SKM-1 treated with dmso at 0.1 percent for 144 hours (cell line): ENCODE measurements around the gene CYB561.
"Not testable (repeated sequence)": the region's sequence is repeated elsewhere in the genome, so short reads cannot be mapped to it uniquely, and the experiment has no call there.

ENCODE experiments used
- DNase-seq: peaks from one replicate; lab custom pipeline; 2025; ENCODE audit not compliant: unreplicated experiment; lab: John Stamatoyannopoulos, UW

The CYB561 gene

GRCh38 chr17:63479495-63480184 lies 33.5 kb upstream of the CYB561 start:
- DNase-seq: no peak

GRCh38 chr17:63478814-63479494 lies 32.8 kb upstream of the CYB561 start:
- peak; percentile 85 for DNase-seq

- no peak for DNase-seq
Observed at GRCh38 chr17:63477480-63478440, 31.7 kb upstream of the CYB561 start.

GRCh38 chr17:63476854-63477479 lies 30.9 kb upstream of the CYB561 start, which contains the start of gene ACE:
Gene ACE (plus strand): TSS chr17:63477061. CDS start chr17:63477095, 34 bp downstream.
- no peak for DNase-seq

- DNase-seq: no peak
Observed at GRCh38 chr17:63476459-63476853, 30.4 kb upstream of the CYB561 start.

GRCh38 chr17:63475491-63476412 lies 29.6 kb upstream of the CYB561 start:
- no peak for DNase-seq

GRCh38 chr17:63474586-63475460 lies 28.7 kb upstream of the CYB561 start:
- DNase-seq: no peak

DNA sequence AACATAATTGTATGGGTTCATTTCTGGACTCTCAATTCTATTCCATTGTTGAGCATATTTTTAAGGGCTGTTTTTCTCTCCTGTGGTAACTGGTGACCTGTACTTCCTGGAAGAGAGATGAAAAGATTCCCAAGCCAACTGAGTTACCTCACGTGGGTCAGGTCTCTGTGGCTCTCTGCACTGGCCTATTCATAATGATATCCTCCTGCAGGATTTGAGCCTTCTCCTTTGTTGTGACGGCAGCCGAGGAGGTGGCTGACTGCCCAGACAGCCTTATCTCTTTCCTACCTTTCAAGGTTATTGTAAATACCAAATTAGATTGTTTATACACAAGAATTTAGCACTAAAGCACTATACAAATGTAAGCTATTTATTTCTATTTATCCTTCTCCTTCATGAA lies 28.1 kb upstream of the CYB561 start:
- DNase-seq: no peak

- not testable (repeated sequence) for DNase-seq
Observed at GRCh38 chr17:63468099-63468498, 22.0 kb upstream of the CYB561 start.

DNA sequence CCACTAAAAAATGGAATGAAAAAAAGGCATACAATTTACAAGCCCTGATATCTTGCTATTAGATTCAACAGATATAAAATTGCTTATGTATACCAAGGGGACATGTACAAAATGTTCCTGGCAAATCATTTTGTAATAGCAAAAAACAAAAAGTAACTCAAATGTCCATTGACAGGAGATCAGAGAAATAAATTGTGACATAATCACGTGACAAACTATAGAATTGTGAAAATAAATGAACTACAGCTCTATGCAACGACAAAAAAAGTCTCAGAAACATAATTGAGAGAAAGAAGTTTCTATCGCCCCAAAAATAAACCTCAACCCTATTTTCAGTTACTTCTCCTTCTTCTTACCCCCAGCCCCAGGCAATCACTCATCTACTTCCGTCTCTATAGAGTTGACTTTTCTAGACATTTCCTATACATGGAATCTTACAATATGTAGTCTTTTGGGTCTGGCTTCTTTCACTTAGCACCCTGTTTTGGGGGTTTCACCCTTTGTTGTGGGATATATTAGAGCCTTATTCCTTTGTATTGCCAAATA lies 18.7 kb upstream of the CYB561 start:
- peak; percentile 24 for DNase-seq

DNA sequence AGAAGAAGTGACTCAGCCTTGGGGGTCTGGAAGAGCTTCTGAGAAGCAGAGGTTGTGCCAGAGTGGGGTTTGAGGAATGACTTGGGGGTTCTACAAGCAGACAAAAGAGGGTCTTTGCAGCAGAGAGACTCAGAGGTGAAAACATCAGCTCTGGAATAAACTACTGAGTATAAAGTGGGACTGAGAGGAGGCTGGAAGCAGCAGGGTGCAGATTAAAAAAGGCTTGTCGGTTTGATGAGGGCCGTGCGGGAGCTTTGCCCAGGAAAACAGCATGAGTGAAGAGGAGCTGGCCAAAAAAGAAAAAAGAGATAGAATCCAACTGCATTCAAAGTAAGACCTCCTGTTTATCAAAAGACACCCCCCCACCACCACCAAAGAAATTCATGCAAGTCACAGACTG lies 17.7 kb upstream of the CYB561 start:
- no peak for DNase-seq

DNA sequence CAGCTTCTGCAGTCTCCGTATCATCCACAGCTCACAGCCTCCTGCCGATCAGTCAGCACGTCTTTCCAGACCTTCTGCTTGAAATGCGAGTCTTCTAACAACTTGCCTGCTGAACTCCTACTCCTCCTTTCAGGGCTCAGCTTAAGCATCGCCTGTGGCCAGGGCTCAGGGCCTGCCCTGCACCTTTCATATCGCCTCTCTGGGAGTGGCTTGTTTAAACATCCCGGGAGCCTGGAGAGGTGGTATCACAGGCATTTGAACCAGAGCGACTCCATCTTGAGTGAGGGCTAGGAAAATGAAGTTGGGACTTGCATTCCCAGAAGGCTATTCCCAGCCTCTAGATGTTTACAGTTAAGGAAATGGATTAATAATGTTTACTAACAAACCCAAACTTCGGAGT lies 13.9 kb upstream of the CYB561 start:
- no peak for DNase-seq

DNA sequence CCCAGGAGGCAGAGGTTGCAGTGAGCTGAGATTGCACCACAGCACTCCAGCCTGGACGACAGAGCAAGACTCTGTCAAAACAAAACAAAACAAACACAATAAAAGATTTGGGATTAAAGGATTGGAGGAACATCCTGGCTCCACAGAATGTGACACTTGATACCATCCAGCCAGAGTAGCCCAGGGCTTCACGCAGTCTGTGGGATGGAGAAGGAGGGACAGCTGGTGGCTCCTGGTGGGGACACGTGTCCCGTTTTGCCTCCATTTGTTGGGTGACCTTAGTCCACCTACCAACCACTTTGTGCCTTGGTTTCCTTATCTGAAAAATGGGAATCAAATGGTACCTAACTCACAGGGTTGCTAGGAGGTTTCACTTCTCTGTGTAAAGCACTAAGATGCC lies 12.4 kb upstream of the CYB561 start:
- DNase-seq: no peak

DNA sequence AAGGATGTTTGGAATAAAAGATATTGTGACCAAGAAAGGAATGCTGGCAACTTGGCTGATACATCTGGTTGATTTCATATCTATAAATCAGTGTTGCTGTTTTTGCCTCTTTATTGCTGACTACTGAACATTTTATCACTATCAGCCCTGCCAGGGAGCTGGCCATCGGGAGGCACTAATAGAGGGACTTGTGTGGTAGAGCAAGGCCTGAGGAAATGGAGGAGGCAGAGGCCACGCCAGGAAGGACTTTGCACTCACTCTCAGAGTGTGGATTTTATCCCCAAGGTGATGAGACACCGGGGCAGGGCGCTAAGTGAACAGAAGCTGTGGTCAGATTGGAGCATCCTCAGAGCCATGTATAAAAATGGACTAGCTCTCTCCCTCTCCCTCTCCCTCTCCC lies 9.3 kb upstream of the CYB561 start:
- no peak for DNase-seq

DNA sequence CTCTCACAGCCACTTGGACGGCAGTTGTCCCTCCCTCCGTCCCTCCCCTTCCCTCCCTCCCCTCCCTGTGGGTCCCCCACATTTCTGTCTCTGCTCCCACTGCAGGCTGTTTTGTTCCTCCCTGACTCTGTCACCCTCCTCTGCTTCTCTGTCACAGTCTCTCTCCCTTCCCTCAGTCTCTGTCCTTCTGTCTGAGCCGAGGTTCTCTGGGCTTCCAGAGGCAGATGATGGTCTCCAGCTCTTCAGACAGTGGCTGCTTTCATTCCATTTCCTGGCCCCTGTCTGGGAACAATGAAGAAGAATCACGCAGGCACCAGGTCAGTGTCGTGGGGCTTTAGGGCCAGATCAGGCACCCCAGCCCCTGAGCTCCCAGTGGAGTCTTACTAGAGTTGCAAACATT lies 8.8 kb upstream of the CYB561 start:
- no peak for DNase-seq

DNA sequence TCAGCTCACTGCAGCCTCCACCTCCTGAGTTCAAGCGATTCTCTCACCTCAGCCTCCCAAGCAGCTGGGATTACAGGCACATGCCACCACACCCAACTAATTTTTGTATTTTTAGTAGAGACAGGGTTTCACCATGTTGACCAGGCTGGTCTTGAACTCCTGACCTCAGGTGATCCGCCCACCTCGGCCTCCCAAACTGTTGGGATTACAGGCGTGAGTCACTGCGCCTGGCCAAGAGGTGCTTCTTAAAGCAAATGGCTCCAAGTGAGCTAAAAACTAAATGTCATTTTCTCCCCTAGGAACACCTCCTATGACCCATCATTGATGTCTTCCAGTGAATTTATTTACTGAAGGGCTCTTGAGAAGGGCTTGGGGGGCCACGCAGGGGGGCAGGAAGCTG lies 8.3 kb upstream of the CYB561 start:
- DNase-seq: not testable (repeated sequence)

DNA sequence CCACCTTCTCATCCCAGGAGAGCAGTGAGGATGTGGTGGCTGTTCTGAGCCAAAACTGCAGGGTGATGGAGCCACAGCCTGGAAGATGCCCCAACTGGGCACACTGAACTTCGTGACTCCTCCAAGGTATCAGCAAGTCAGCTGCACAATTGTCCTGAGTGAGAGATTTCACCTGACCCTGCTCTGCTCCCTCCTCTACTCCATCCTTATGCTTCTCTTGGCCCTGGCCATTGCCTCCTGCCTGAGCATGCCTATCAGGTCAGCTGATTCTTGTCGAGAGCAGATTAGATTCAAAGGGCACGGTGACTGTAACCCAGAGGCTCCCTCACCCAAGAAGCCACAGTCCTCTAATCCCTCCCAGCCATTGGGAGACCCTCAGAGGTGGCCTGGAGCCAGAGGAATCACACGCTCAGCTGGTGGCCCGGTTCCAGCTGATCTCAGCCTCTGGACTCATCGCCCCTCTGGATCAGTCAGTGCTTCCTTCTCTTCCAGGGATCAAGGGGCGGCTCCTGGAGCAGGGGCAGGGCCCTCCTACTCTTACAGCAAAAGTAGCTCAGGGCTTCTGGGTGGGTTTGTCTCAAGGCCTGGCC lies 7.0 kb upstream of the CYB561 start:
- DNase-seq: no peak
